WI38 (cell line): ENCODE results near the gene THAP6.
"Not testable (repeated sequence)": the region's sequence is repeated elsewhere in the genome, so short reads cannot be mapped to it uniquely, and the experiment has no call there.

Experiments used
- H3K4me3 ChIP-seq: 2 replicates; pipeline ENCODE4 v1.5.1; 2011; ENCODE audit warnings: low read depth, mild to moderate bottlenecking, control low read depth, low read length
- TF ChIP-seq, protein P1 (sequence below): IDR thresholded peaks from 2 replicates; pipeline ENCODE4 v1.5.1; 2012; ENCODE audit warnings: low read depth, mild to moderate bottlenecking, control low read depth, low read length

THAP6 gene

GRCh38 chr4:75525910-75526309, 11.6 kb downstream of the THAP6 start:
- H3K4me3 ChIP-seq = no peak overlapping the region
- TF ChIP-seq, protein P1, sequence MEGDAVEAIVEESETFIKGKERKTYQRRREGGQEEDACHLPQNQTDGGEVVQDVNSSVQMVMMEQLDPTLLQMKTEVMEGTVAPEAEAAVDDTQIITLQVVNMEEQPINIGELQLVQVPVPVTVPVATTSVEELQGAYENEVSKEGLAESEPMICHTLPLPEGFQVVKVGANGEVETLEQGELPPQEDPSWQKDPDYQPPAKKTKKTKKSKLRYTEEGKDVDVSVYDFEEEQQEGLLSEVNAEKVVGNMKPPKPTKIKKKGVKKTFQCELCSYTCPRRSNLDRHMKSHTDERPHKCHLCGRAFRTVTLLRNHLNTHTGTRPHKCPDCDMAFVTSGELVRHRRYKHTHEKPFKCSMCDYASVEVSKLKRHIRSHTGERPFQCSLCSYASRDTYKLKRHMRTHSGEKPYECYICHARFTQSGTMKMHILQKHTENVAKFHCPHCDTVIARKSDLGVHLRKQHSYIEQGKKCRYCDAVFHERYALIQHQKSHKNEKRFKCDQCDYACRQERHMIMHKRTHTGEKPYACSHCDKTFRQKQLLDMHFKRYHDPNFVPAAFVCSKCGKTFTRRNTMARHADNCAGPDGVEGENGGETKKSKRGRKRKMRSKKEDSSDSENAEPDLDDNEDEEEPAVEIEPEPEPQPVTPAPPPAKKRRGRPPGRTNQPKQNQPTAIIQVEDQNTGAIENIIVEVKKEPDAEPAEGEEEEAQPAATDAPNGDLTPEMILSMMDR = no peak

DNA sequence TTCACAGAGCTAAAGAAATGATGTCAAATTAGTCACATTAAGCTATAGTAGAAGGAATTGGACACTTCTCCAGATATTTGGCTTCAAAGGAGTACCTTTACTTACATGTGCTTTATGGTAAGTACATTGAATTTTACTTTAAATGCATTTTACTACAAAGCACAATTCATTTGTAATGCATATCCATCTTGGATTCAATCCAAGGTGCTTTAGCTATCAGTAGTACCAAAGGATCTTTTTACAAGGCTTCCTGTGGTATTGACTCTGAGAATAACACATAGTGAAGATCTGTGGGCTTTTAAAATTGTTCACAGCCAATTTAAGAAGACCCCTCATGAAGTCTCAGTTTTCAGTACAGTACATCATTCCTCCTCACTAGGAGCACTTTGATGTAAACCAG, 13.2 kb downstream of the THAP6 start:
- TF ChIP-seq, protein P1 = no peak

GRCh38 chr4:75530556-75531322, 16.5 kb downstream of the THAP6 start:
- no peak overlapping the region for H3K4me3 ChIP-seq
- TF ChIP-seq, protein P1 = no peak

More for the DNA sequence above, 13.2 kb downstream of the THAP6 start:
- H3K4me3 ChIP-seq = no peak overlapping the region

GRCh38 chr4:75531536-75532143, 17.4 kb downstream of the THAP6 start:
- H3K4me3 ChIP-seq = not testable (repeated sequence)

- not testable (repeated sequence) for H3K4me3 ChIP-seq
Observed at GRCh38 chr4:75533339-75533887, 19.1 kb downstream of the THAP6 start.

GRCh38 chr4:75533926-75534325, 19.7 kb downstream of the THAP6 start:
- H3K4me3 ChIP-seq = not testable (repeated sequence)

DNA sequence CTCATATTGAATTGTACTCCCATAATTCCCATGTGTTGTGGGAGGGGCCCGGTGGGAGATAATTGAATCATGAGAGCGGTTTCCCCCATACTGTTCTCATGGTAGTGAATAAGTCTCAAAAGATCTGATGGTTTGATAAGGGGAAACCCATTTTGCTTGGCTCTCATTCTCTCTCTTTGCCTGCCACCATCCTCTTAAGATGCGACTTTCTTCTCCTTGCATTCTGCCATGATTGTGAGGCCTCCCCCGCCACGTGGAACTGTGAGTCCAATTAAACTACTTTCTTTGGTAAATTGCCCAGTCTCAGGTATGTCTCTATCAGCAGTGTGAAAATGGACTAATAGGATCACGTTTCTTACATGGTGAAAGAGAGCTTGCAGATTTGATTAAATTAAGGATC, 23.0 kb downstream of the THAP6 start:
- H3K4me3 ChIP-seq = not testable (repeated sequence)

DNA sequence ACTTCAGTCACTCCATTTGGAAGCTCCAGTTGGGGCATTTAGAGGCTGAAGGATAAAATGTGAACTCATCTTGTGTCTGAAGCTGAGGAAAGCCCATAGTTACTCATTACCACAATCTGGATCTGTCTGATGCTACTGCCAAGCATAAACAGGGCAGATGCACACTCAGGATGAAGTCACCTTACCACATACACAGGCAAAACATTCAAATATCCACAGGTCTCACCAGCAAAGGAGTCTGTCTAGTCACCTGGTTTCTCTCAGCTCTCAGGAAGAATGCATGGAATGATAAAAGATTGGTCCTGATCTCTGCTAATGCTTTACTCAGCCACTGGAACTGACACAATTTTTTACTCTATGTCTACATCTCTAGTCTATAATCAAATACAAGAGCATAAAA, 28.6 kb downstream of the THAP6 start:
- TF ChIP-seq, protein P1 = no peak

DNA sequence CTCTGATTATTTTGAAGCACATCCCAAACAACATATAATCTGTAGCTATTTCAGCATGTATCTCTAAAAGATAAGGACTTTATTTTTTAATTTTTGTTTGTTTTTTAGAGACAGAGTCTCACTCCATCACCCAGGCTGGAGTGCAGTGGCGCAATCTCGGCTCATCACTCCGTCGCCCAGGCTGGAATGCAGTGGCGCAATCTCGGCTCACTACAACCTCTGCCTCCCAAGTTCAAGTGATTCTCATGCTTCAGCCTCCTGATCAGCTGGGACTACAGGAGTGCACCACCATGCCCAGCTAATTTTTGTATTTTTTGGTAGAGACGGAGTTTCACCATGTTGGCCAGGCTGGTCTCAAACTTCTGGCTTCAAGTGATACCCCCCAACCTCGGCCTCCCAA, 29.9 kb downstream of the THAP6 start:
- not testable (repeated sequence) for H3K4me3 ChIP-seq

More for the DNA sequence above, 28.6 kb downstream of the THAP6 start:
- no peak overlapping the region for H3K4me3 ChIP-seq

- TF ChIP-seq, protein P1 = no peak
- no peak overlapping the region for H3K4me3 ChIP-seq
Observed at GRCh38 chr4:75544870-75545269, 30.6 kb downstream of the THAP6 start.
